ENCODE data around the gene DGKI. TPM values are rescaled to one million over a fixed set of nuclear protein-coding genes. Genes with fewer than 3 reads are reported as not detected.

Gene DGKI
- total and polyA plus RNA-seq, 2 of the 13 experiments (the other 11 are each of a cell fraction or from before 2014, with no cell fraction given), result 0.09 to 0.17 TPM

DNA sequence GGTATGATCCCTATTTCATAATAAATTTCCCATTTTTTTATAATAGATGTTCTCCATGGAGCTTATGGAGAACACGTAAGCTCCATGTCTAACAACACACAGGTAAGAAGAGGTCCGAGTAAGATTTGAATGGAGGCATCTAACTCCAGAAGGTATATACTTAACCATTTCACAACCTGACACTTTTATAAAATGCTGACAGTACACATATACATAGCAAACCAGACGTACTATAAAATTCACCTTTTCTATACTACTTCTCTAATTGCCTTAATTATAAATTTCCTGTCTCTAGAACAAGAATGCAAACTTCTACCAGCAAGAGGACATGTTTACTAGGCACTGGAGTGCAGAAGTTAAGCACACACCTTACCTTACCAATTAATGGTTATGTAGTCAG lies 151.3 kb downstream of the DGKI start:
- H3K9ac ChIP-seq (ENCODE audit: insufficient read depth, low read depth, low read length), result no peak overlapping the region
- FAIRE-seq (no peak), ATAC-seq (no peak), DNase-seq (ENCODE audit: low spot score) (no peak)
- in situ Hi-C loops (cut with HindIII; ENCODE audit: extremely low pct_ligation_motif_present, low pct_unique_long_range_greater_than_20kb), result no loop called here
- TF ChIP-seq MAFF (IDR thresholded peaks at IDR 0.05; ENCODE audit: low read depth, low read length) (peak; percentile 71), MAFK (conservative IDR thresholded peaks at IDR 0.05 in 1 of 2, IDR thresholded peaks at IDR 0.05 in 1 of 2; ENCODE audit: low read length in 2 of 2) (peak; percentile 72 to 78), ZNF101 (CRISPR knock-in tag; IDR thresholded peaks at IDR 0.05; ENCODE audit: borderline replicate concordance, low read depth) (no peak), ARNTL (CRISPR knock-in tag; IDR thresholded peaks at IDR 0.05) (no peak)
- TF ChIP-seq, protein P1, sequence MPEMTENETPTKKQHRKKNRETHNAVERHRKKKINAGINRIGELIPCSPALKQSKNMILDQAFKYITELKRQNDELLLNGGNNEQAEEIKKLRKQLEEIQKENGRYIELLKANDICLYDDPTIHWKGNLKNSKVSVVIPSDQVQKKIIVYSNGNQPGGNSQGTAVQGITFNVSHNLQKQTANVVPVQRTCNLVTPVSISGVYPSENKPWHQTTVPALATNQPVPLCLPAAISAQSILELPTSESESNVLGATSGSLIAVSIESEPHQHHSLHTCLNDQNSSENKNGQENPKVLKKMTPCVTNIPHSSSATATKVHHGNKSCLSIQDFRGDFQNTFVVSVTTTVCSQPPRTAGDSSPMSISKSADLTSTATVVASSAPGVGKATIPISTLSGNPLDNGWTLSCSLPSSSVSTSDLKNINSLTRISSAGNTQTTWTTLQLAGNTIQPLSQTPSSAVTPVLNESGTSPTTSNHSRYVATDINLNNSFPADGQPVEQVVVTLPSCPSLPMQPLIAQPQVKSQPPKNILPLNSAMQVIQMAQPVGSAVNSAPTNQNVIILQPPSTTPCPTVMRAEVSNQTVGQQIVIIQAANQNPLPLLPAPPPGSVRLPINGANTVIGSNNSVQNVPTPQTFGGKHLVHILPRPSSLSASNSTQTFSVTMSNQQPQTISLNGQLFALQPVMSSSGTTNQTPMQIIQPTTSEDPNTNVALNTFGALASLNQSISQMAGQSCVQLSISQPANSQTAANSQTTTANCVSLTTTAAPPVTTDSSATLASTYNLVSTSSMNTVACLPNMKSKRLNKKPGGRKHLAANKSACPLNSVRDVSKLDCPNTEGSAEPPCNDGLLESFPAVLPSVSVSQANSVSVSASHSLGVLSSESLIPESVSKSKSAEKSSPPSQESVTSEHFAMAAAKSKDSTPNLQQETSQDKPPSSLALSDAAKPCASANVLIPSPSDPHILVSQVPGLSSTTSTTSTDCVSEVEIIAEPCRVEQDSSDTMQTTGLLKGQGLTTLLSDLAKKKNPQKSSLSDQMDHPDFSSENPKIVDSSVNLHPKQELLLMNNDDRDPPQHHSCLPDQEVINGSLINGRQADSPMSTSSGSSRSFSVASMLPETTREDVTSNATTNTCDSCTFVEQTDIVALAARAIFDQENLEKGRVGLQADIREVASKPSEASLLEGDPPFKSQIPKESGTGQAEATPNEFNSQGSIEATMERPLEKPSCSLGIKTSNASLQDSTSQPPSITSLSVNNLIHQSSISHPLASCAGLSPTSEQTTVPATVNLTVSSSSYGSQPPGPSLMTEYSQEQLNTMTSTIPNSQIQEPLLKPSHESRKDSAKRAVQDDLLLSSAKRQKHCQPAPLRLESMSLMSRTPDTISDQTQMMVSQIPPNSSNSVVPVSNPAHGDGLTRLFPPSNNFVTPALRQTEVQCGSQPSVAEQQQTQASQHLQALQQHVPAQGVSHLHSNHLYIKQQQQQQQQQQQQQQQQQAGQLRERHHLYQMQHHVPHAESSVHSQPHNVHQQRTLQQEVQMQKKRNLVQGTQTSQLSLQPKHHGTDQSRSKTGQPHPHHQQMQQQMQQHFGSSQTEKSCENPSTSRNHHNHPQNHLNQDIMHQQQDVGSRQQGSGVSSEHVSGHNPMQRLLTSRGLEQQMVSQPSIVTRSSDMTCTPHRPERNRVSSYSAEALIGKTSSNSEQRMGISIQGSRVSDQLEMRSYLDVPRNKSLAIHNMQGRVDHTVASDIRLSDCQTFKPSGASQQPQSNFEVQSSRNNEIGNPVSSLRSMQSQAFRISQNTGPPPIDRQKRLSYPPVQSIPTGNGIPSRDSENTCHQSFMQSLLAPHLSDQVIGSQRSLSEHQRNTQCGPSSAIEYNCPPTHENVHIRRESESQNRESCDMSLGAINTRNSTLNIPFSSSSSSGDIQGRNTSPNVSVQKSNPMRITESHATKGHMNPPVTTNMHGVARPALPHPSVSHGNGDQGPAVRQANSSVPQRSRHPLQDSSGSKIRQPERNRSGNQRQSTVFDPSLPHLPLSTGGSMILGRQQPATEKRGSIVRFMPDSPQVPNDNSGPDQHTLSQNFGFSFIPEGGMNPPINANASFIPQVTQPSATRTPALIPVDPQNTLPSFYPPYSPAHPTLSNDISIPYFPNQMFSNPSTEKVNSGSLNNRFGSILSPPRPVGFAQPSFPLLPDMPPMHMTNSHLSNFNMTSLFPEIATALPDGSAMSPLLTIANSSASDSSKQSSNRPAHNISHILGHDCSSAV (CRISPR knock-in tag; IDR thresholded peaks at IDR 0.05; ENCODE audit: borderline replicate concordance), result 0 out of 2 replicates have a peak, but pooled peaks have one; percentile 29
- BruUV-seq (replicated peaks), result no TSS peak
- no peak overlapping the region for H2AFZ ChIP-seq (ENCODE audit: low read length)
- peaks cover 0 to 49% of the 10 kb centered on the region in 2 experiments; a peak in 3 of 5 replicates for H3K27me3 ChIP-seq (ENCODE audit: control insufficient read depth in 1 of 2, insufficient read depth in 2 of 2, low read length in 2 of 2)
- no peak overlapping the region for H3K27ac ChIP-seq (ENCODE audit: extremely low read length, insufficient read depth, low read length)
- H3K36me3 ChIP-seq (replicated peaks in 1 of 2; ENCODE audit: control insufficient read depth in 1 of 2, insufficient read depth in 2 of 2, low read length in 2 of 2), result no peaks in the 10 kb centered on the region
- no peak overlapping the region; the same call in 1 of the 2 replicates for H3K4me2 ChIP-seq (ENCODE audit: low read depth, low read length)
- 49% methylated on average over 3 of the region's 3 CpGs for WGBS (ENCODE audit: low lambda C conversion rate)
- H3K79me2 ChIP-seq (ENCODE audit: insufficient read depth, low read length), result no peaks in the 10 kb centered on the region
- no peak overlapping the region for H3K4me3 ChIP-seq (replicated peaks in 1 of 3; ENCODE audit: insufficient read depth in 1 of 3, low read depth in 2 of 3, low read length in 3 of 3)
- CTCF ChIA-PET (ENCODE audit: low intra/inter-chr PET ratio, low total read pairs), result no interaction called here
- no peaks in the 10 kb centered on the region for H3K9me3 ChIP-seq (ENCODE audit: low read length)
- intact Hi-C loops (cut with micrococcal nuclease; ENCODE audit: unreplicated experiment), result no loop called here
- POLR2A ChIA-PET, result no interaction called here
- H3K4me1 ChIP-seq (ENCODE audit: insufficient read depth, low read length), result peaks cover 20% of the 10 kb centered on the region
- no peaks in the 10 kb centered on the region for H4K20me1 ChIP-seq (ENCODE audit: insufficient read depth, low read length)
